Measurements from ENCODE around the gene NUP210. TPM values are rescaled to one million over a fixed set of nuclear protein-coding genes. Genes with fewer than 3 reads are reported as not detected.

Gene NUP210
- polyA plus RNA-seq, 1 of the 3 experiments (the other 2 are of a cell fraction): 1.8 TPM

DNA sequence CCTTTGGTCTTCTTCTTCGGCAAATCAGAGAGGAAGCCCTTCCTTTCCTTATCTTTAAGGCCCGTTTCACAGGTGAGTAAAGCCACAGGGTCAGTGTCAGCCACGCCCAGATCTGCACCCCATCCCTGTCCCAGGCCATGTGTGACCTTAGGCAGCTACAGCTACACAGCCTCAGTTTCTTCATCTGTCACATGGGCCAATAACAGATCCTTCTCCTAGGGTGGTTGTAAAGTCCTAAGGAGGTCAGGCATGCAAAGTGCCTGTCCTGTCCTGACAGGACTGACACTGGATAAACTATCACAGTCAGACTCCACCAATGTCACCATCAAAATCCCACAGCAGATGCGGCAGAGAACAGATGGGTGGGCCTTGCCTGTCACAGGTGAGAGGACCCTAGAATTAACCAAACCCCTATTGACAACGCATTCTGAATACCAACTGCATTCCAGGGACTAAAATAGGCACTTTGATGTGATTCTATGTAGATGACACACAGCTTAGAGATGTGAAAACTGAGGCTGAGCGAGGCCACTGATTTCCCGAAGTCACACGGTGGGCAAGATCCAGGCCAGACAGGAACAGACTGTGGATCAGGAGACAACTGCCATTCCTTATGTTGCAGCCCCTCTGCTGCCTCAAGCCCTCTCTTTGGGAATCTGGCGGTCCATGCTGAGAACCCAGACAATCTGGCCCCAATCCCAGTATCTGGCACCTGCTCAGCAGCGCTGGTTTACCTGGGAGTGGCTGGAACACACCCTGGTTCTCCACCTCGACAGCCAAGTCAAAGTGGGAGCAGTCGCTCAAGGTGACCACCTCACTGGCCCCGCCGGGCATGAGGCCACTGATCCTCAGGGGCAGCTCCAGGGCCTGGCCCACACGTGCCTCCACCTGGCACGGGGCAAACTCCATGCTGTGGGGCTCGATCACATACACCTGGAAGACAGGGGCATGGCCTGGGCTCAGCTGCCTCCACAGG is 48.7 kb downstream of the NUP210 start:
- ChIA-PET CTCF (interaction anchor here (0.8 to 1.4 kb wide), 2 partner anchors 9 to 17 kb away, joined by 3 to 4 read pairs; no protein-coding TSS in a partner anchor), POLR2A (no interaction called here)

DNA sequence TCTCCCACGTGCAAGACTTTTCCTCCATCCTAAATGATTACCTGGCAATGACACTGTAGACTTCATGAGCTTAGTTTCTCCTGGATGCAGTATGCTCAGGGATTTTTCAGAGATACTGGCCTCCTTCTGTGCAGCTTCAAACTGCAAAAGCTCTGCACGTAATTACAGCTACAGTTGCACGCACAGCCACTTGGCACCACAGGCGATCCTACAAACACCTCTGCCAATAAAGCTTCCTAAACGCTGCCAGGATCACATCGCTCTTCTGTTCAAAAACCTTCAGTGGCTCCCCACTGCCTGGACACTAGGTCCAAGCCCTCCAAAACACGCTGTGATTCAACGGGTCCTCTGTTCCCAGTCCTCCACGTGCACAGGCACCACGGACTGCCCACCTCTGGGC is 49.5 kb downstream of the NUP210 start:
- POLR2A ChIA-PET: no interaction called here
- no peaks in the 10 kb centered on the region for H3K36me3 ChIP-seq (replicated peaks in 1 of 2; ENCODE audit: control insufficient read depth in 1 of 2, insufficient read depth in 2 of 2, low read length in 1 of 2)
- TF ChIP-seq, protein P1, sequence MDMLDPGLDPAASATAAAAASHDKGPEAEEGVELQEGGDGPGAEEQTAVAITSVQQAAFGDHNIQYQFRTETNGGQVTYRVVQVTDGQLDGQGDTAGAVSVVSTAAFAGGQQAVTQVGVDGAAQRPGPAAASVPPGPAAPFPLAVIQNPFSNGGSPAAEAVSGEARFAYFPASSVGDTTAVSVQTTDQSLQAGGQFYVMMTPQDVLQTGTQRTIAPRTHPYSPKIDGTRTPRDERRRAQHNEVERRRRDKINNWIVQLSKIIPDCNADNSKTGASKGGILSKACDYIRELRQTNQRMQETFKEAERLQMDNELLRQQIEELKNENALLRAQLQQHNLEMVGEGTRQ (IDR thresholded peaks at IDR 0.05; ENCODE audit: borderline replicate concordance, low read depth, low read length): no peak
- TF ChIP-seq FOXM1 (IDR thresholded peaks at IDR 0.05; ENCODE audit: low read depth): no peak
- TF ChIP-seq MXI1 (IDR thresholded peaks at IDR 0.05; ENCODE audit: low read depth, low read length): no peak
- TF ChIP-seq, protein P2, sequence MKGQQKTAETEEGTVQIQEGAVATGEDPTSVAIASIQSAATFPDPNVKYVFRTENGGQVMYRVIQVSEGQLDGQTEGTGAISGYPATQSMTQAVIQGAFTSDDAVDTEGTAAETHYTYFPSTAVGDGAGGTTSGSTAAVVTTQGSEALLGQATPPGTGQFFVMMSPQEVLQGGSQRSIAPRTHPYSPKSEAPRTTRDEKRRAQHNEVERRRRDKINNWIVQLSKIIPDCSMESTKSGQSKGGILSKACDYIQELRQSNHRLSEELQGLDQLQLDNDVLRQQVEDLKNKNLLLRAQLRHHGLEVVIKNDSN (IDR thresholded peaks at IDR 0.05; ENCODE audit: borderline replicate concordance, low read depth): no peak
- TF ChIP-seq CHD2 (IDR thresholded peaks at IDR 0.05; ENCODE audit: low read length, partially characterized antibody): no peak
- no peaks in the 10 kb centered on the region for H3F3A ChIP-seq (replicated peaks; ENCODE audit: insufficient read depth)
- H3K4me2 ChIP-seq: no peak overlapping the region
- no peak overlapping the region for H3K27ac ChIP-seq (ENCODE audit: low read depth in 2 of 2, low read length in 1 of 2)
- H3K9me2 ChIP-seq: no peaks in the 10 kb centered on the region
- H3K9ac ChIP-seq: no peak overlapping the region
- DNase-seq: no peak
- H3K79me2 ChIP-seq (ENCODE audit: insufficient read depth): no peaks in the 10 kb centered on the region
- CTCF ChIA-PET: interaction anchor here (0.8 to 1.4 kb wide), 2 partner anchors 8 to 16 kb away, joined by 3 to 4 read pairs; no protein-coding TSS in a partner anchor
- H2AFZ ChIP-seq (ENCODE audit: low read depth): no peak overlapping the region
- H3K27me3 ChIP-seq (ENCODE audit: insufficient read depth): no peaks in the 10 kb centered on the region
- H3K9me3 ChIP-seq: no peaks in the 10 kb centered on the region
- no peaks in the 10 kb centered on the region for H3K4me1 ChIP-seq (ENCODE audit: control insufficient read depth in 1 of 2, insufficient read depth in 2 of 2, low read depth in 1 of 2, low read length in 1 of 2)
- no peaks in the 10 kb centered on the region for H4K20me1 ChIP-seq (ENCODE audit: insufficient read depth)
- no peak overlapping the region for H3K4me3 ChIP-seq (ENCODE audit: low read depth in 2 of 2, low read length in 1 of 2)
- 83% methylated on average over 4 of the region's 10 CpGs for WGBS (ENCODE audit: low lambda C conversion rate)

More for the DNA sequence above, 48.7 kb downstream of the NUP210 start:
- Histone ChIP-seq H3K79me2 (ENCODE audit: insufficient read depth) (no peaks in the 10 kb centered on the region), H3K9me2 (no peaks in the 10 kb centered on the region), H3K9me3 (no peaks in the 10 kb centered on the region), H3K4me1 (ENCODE audit: control insufficient read depth in 1 of 2, insufficient read depth in 2 of 2, low read depth in 1 of 2, low read length in 1 of 2) (no peaks in the 10 kb centered on the region), H3K4me3 (ENCODE audit: low read depth in 2 of 2, low read length in 1 of 2) (no peak overlapping the region), H3K27me3 (ENCODE audit: insufficient read depth) (no peaks in the 10 kb centered on the region), H3K27ac (ENCODE audit: low read depth in 2 of 2, low read length in 1 of 2) (no peak overlapping the region), H3K9ac (no peak overlapping the region), H3F3A (replicated peaks; ENCODE audit: insufficient read depth) (no peaks in the 10 kb centered on the region), H2AFZ (ENCODE audit: low read depth) (no peak overlapping the region), H4K20me1 (ENCODE audit: insufficient read depth) (no peaks in the 10 kb centered on the region), H3K4me2 (no peak overlapping the region), H3K36me3 (replicated peaks in 1 of 2; ENCODE audit: control insufficient read depth in 1 of 2, insufficient read depth in 2 of 2, low read length in 1 of 2) (no peaks in the 10 kb centered on the region)
- 79% methylated on average over 10 of the region's 17 CpGs for WGBS (ENCODE audit: low lambda C conversion rate)
- TF ChIP-seq NFIC (IDR thresholded peaks at IDR 0.05; ENCODE audit: borderline replicate concordance) (no peak), TEAD4 (IDR thresholded peaks at IDR 0.05; ENCODE audit: borderline replicate concordance, insufficient read depth) (no peak), ELF1 (IDR thresholded peaks at IDR 0.05) (no peak), SMC3 (IDR thresholded peaks at IDR 0.05; ENCODE audit: low read depth, low read length) (no peak), YY1 (IDR thresholded peaks at IDR 0.05; ENCODE audit: low read depth) (no peak), RXRA (IDR thresholded peaks at IDR 0.05; ENCODE audit: borderline replicate concordance, low read depth) (no peak), EP300 (IDR thresholded peaks at IDR 0.05; ENCODE audit: borderline replicate concordance in 1 of 2, low read depth in 1 of 2, low read length in 1 of 2) (no peak), MEF2A (IDR thresholded peaks at IDR 0.05; ENCODE audit: borderline replicate concordance, low read depth) (no peak), FOXM1 (IDR thresholded peaks at IDR 0.05; ENCODE audit: low read depth) (no peak), EZH2phosphoT487 (IDR thresholded peaks at IDR 0.05; ENCODE audit: borderline replicate concordance, low read depth) (no peak)
- TF ChIP-seq, protein P3, sequence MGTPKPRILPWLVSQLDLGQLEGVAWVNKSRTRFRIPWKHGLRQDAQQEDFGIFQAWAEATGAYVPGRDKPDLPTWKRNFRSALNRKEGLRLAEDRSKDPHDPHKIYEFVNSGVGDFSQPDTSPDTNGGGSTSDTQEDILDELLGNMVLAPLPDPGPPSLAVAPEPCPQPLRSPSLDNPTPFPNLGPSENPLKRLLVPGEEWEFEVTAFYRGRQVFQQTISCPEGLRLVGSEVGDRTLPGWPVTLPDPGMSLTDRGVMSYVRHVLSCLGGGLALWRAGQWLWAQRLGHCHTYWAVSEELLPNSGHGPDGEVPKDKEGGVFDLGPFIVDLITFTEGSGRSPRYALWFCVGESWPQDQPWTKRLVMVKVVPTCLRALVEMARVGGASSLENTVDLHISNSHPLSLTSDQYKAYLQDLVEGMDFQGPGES (IDR thresholded peaks at IDR 0.05; ENCODE audit: low read depth, low read length): no peak
- TF ChIP-seq, protein P4, sequence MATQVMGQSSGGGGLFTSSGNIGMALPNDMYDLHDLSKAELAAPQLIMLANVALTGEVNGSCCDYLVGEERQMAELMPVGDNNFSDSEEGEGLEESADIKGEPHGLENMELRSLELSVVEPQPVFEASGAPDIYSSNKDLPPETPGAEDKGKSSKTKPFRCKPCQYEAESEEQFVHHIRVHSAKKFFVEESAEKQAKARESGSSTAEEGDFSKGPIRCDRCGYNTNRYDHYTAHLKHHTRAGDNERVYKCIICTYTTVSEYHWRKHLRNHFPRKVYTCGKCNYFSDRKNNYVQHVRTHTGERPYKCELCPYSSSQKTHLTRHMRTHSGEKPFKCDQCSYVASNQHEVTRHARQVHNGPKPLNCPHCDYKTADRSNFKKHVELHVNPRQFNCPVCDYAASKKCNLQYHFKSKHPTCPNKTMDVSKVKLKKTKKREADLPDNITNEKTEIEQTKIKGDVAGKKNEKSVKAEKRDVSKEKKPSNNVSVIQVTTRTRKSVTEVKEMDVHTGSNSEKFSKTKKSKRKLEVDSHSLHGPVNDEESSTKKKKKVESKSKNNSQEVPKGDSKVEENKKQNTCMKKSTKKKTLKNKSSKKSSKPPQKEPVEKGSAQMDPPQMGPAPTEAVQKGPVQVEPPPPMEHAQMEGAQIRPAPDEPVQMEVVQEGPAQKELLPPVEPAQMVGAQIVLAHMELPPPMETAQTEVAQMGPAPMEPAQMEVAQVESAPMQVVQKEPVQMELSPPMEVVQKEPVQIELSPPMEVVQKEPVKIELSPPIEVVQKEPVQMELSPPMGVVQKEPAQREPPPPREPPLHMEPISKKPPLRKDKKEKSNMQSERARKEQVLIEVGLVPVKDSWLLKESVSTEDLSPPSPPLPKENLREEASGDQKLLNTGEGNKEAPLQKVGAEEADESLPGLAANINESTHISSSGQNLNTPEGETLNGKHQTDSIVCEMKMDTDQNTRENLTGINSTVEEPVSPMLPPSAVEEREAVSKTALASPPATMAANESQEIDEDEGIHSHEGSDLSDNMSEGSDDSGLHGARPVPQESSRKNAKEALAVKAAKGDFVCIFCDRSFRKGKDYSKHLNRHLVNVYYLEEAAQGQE (IDR thresholded peaks at IDR 0.05; ENCODE audit: low read depth, low read length): no peak
- DNase-seq: no peak

All from SK-N-SH (cell line).